ENCODE data around the gene MANF.
"Not testable (repeated sequence)": the region's sequence is repeated elsewhere in the genome, so short reads cannot be mapped to it uniquely, and the experiment has no call there.

MANF gene

GRCh38 chr3:51382076-51382745 is 2.9 kb upstream of the MANF start:
- H3K4me1 ChIP-seq (ENCODE audit: control insufficient read depth, insufficient read depth, low read length): peaks cover 21% of the 10 kb centered on the region
- peaks cover 15% of the 10 kb centered on the region for H3K36me3 ChIP-seq (ENCODE audit: control insufficient read depth, insufficient read depth, low read length)

DNA sequence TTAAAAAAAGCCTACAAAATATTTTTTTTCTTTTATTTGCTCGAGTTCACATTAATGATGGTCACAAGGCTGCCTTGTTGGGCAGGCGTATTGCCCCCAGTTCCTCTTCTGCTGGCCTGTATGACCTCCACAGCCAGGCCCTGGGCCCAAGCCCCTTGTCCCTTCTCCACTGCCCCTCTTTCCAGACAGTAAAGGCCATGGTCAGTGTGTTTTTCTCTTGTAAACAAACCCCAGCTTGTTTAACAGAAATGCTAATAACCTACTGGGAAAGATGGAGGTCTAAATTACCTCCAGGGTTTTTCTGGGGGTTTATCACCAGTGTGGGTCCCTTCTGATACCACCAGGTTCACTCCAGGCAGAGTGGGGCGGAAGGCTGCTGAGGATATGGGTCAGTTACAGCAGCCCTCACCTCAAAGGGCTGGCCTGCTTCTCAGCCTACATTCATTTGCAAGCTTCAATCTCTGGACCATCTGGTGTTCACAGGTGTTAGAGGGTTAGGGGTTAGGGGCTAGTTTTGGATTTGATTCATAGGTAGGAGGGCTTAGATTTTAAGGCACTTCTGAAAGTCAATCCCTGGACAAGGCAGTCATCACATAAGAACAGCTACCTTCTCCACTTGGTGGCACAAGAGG is 2.0 kb upstream of the MANF start:
- H3K4me3 ChIP-seq (ENCODE audit: low read depth, low read length): peak overlapping the region; percentile 93
- H3K4me1 ChIP-seq (ENCODE audit: control insufficient read depth, insufficient read depth, low read length): peaks cover 21% of the 10 kb centered on the region

More at GRCh38 chr3:51382076-51382745, 2.9 kb upstream of the MANF start:
- H3K4me3 ChIP-seq (ENCODE audit: low read depth, low read length): no peak overlapping the region
- no peak overlapping the region for H3K27ac ChIP-seq (ENCODE audit: low read depth, low read length)
- H3K9ac ChIP-seq (ENCODE audit: low read depth, low read length): no peak overlapping the region
- H3K9me3 ChIP-seq (ENCODE audit: control insufficient read depth, insufficient read depth, low read length): no peaks in the 10 kb centered on the region
- H3K27me3 ChIP-seq (ENCODE audit: control insufficient read depth, insufficient read depth, low read length): no peaks in the 10 kb centered on the region

GRCh38 chr3:51384055-51384725 is 901 bp upstream of the MANF start:
- H3K9me3 ChIP-seq (ENCODE audit: control insufficient read depth, insufficient read depth, low read length): no peaks in the 10 kb centered on the region
- H3K27me3 ChIP-seq (ENCODE audit: control insufficient read depth, insufficient read depth, low read length): no peaks in the 10 kb centered on the region
- peak overlapping the region; percentile 93 for H3K4me3 ChIP-seq (ENCODE audit: low read depth, low read length)
- peaks cover 21% of the 10 kb centered on the region for H3K4me1 ChIP-seq (ENCODE audit: control insufficient read depth, insufficient read depth, low read length)
- peak overlapping the region; percentile 99 for H3K27ac ChIP-seq (ENCODE audit: low read depth, low read length)
- H3K9ac ChIP-seq (ENCODE audit: low read depth, low read length): peak overlapping the region; percentile 93
- peaks cover 32% of the 10 kb centered on the region for H3K36me3 ChIP-seq (ENCODE audit: control insufficient read depth, insufficient read depth, low read length)

More for the DNA sequence above, 2.0 kb upstream of the MANF start:
- Histone ChIP-seq H3K27me3 (ENCODE audit: control insufficient read depth, insufficient read depth, low read length) (no peaks in the 10 kb centered on the region), H3K27ac (ENCODE audit: low read depth, low read length) (no peak overlapping the region), H3K36me3 (ENCODE audit: control insufficient read depth, insufficient read depth, low read length) (peaks cover 21% of the 10 kb centered on the region), H3K9ac (ENCODE audit: low read depth, low read length) (no peak overlapping the region), H3K9me3 (ENCODE audit: control insufficient read depth, insufficient read depth, low read length) (no peaks in the 10 kb centered on the region)

- H3K4me3 ChIP-seq (ENCODE audit: low read depth, low read length): peak overlapping the region; percentile 95
- no peaks in the 10 kb centered on the region for H3K9me3 ChIP-seq (ENCODE audit: control insufficient read depth, insufficient read depth, low read length)
- H3K27me3 ChIP-seq (ENCODE audit: control insufficient read depth, insufficient read depth, low read length): no peaks in the 10 kb centered on the region
- H3K4me1 ChIP-seq (ENCODE audit: control insufficient read depth, insufficient read depth, low read length): peaks cover 26% of the 10 kb centered on the region
- peak overlapping the region; percentile 75 for H3K27ac ChIP-seq (ENCODE audit: low read depth, low read length)
- H3K36me3 ChIP-seq (ENCODE audit: control insufficient read depth, insufficient read depth, low read length): peaks cover 46% of the 10 kb centered on the region
- H3K9ac ChIP-seq (ENCODE audit: low read depth, low read length): peak overlapping the region; percentile 81
Observed at GRCh38 chr3:51385621-51386091, 565 bp downstream of the MANF start.

DNA sequence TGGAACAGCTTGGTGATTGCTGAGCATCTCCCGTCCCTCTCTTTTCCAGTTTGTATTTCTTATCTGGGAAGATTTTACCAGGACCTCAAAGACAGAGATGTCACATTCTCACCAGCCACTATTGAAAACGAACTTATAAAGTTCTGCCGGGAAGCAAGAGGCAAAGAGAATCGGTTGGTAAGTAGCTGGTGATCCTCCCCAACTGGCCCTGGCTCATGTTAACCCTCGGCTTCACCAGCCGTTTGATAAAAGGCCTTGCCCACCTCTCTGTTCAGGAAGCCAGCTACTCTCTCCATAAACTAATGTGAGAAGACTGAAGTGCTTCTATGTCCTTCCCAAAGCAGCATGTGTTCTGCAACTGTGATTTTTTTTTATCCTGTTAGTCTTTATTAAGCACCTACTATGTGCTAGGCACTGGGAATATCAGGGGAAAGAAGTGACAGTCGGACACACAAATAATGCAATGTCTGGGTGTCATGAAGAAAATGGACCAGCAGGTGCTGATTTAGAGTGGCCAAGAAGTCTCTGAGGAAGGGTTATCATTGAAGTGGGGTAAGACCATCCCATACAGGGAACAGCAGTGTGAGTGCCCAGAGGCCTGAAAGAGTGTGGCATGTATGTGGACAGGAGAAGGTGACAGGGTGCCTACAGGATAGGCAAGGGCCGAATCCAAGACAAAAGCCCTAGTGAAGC is 1.2 kb downstream of the MANF start:
- peaks cover 46% of the 10 kb centered on the region for H3K36me3 ChIP-seq (ENCODE audit: control insufficient read depth, insufficient read depth, low read length)
- H3K27ac ChIP-seq (ENCODE audit: low read depth, low read length): peak overlapping the region; percentile 18
- H3K9me3 ChIP-seq (ENCODE audit: control insufficient read depth, insufficient read depth, low read length): no peaks in the 10 kb centered on the region
- H3K4me3 ChIP-seq (ENCODE audit: low read depth, low read length): peak overlapping the region; percentile 95
- H3K27me3 ChIP-seq (ENCODE audit: control insufficient read depth, insufficient read depth, low read length): no peaks in the 10 kb centered on the region
- peaks cover 27% of the 10 kb centered on the region for H3K4me1 ChIP-seq (ENCODE audit: control insufficient read depth, insufficient read depth, low read length)
- H3K9ac ChIP-seq (ENCODE audit: low read depth, low read length): peak overlapping the region; percentile 81

- Histone ChIP-seq H3K4me3 (ENCODE audit: low read depth, low read length) (peak overlapping the region; percentile 95), H3K9me3 (ENCODE audit: control insufficient read depth, insufficient read depth, low read length) (no peaks in the 10 kb centered on the region), H3K36me3 (ENCODE audit: control insufficient read depth, insufficient read depth, low read length) (peaks cover 46% of the 10 kb centered on the region), H3K4me1 (ENCODE audit: control insufficient read depth, insufficient read depth, low read length) (peaks cover 27% of the 10 kb centered on the region), H3K27ac (ENCODE audit: low read depth, low read length) (peak overlapping the region; percentile 18), H3K9ac (ENCODE audit: low read depth, low read length) (no peak overlapping the region), H3K27me3 (ENCODE audit: control insufficient read depth, insufficient read depth, low read length) (no peaks in the 10 kb centered on the region)
Observed at GRCh38 chr3:51386852-51387229, 1.8 kb downstream of the MANF start.

DNA sequence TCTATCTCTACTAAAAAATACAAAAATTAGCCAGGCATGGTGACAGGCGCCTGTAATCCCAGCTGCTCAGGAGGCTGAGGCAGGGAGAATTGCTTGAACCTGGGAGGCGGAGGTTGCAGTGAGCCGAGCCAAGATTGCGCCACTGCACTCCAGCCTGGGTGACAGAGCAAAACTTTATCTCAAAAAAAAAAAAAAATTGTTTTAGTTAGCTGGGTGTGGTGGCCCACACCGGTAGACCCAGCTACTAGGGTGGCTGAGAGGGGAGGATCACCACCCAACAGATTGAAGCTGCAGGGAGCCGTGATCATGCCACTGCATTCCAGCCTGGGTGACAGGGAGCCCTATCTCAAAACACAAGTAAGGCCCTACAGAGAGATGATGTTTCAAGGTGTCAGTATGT is 2.2 kb downstream of the MANF start:
- H3K36me3 ChIP-seq (ENCODE audit: control insufficient read depth, insufficient read depth, low read length): peaks cover 47% of the 10 kb centered on the region
- H3K9me3 ChIP-seq (ENCODE audit: control insufficient read depth, insufficient read depth, low read length); H3K27me3 ChIP-seq (ENCODE audit: control insufficient read depth, insufficient read depth, low read length); H3K4me3 ChIP-seq (ENCODE audit: low read depth, low read length); H3K9ac ChIP-seq (ENCODE audit: low read depth, low read length); H3K27ac ChIP-seq (ENCODE audit: low read depth, low read length): not testable (repeated sequence)
- H3K4me1 ChIP-seq (ENCODE audit: control insufficient read depth, insufficient read depth, low read length): peaks cover 31% of the 10 kb centered on the region

GRCh38 chr3:51388286-51389029 is 3.4 kb downstream of the MANF start:
- H3K36me3 ChIP-seq (ENCODE audit: control insufficient read depth, insufficient read depth, low read length): peaks cover 59% of the 10 kb centered on the region
- no peak overlapping the region for H3K4me3 ChIP-seq (ENCODE audit: low read depth, low read length)
- H3K9ac ChIP-seq (ENCODE audit: low read depth, low read length): no peak overlapping the region
- peaks cover 31% of the 10 kb centered on the region for H3K4me1 ChIP-seq (ENCODE audit: control insufficient read depth, insufficient read depth, low read length)
- H3K27me3 ChIP-seq (ENCODE audit: control insufficient read depth, insufficient read depth, low read length): no peaks in the 10 kb centered on the region
- H3K9me3 ChIP-seq (ENCODE audit: control insufficient read depth, insufficient read depth, low read length): no peaks in the 10 kb centered on the region; the same call in 1 of the 2 replicates
- peak overlapping the region; percentile 50 for H3K27ac ChIP-seq (ENCODE audit: low read depth, low read length)

- H3K27ac ChIP-seq (ENCODE audit: low read depth, low read length): no peak overlapping the region
- H3K9ac ChIP-seq (ENCODE audit: low read depth, low read length): no peak overlapping the region
- no peaks in the 10 kb centered on the region for H3K27me3 ChIP-seq (ENCODE audit: control insufficient read depth, insufficient read depth, low read length)
- peaks cover 70% of the 10 kb centered on the region for H3K36me3 ChIP-seq (ENCODE audit: control insufficient read depth, insufficient read depth, low read length)
- H3K4me1 ChIP-seq (ENCODE audit: control insufficient read depth, insufficient read depth, low read length): peaks cover 25% of the 10 kb centered on the region
- H3K4me3 ChIP-seq (ENCODE audit: low read depth, low read length): no peak overlapping the region
- no peaks in the 10 kb centered on the region; the same call in 1 of the 2 replicates for H3K9me3 ChIP-seq (ENCODE audit: control insufficient read depth, insufficient read depth, low read length)
Observed at GRCh38 chr3:51389423-51390183, 4.5 kb downstream of the MANF start.

Measured in HUES48 (cell line).